Common myeloid progenitor, CD34-positive (primary cell): ENCODE measurements around the gene C11orf91.
A peak's percentile ranks its signal among the peaks of the same experiment; 100 is the strongest.

ENCODE experiments used
- CTCF ChIA-PET: fragments of 350-600 bp; sonication (Branson Sonifier 250); formaldehyde crosslinking; loops from one replicate; lab custom pipeline; 2021; ENCODE audit warnings: antibody characterized with exemption; lab: Charles Lee
- POLR2A ChIA-PET: fragments of 350-600 bp; sonication (Branson Sonifier 250); formaldehyde crosslinking; loops from one replicate; lab custom pipeline; 2021; ENCODE audit warnings: antibody characterized with exemption; lab: Charles Lee
- DNase-seq, 3 donors: peaks; one replicate each; pipeline versions ENCODE4 v3.0.0 to v3.0.0-alpha.2; 2013
- H3K27ac ChIP-seq, 2 experiments: 1 replicate in 1 of 2; 2 replicates in 1 of 2; pipeline ENCODE4 v1.7.0; 2013; ENCODE audit warnings: inconsistent platforms in 2 of 2, low read length in 2 of 2, mild to moderate bottlenecking in 2 of 2, low read depth in 1 of 2, moderate library complexity in 1 of 2; ENCODE audit not compliant: severe bottlenecking in 2 of 2, insufficient read depth in 1 of 2, poor library complexity in 1 of 2
- H3K27me3 ChIP-seq, 5 experiments: replicated peaks in 2 of 5; 1 replicate in 3 of 5; 2 replicates in 2 of 5; pipeline versions ENCODE4 v1.6.1 to v1.7.0; 2013; ENCODE audit warnings: low read length in 4 of 5, mild to moderate bottlenecking in 2 of 5, moderate library complexity in 2 of 5, inconsistent platforms in 1 of 5; ENCODE audit not compliant: insufficient read depth in 5 of 5, control insufficient read depth in 4 of 5
- H3K36me3 ChIP-seq, 4 experiments: 1 replicate in 2 of 4; 2 replicates in 2 of 4; pipeline versions ENCODE4 v1.6.1 to v1.7.0; 2013; ENCODE audit warnings: low read length in 3 of 4, control low read depth in 1 of 4, mild to moderate bottlenecking in 1 of 4; ENCODE audit not compliant: control insufficient read depth in 4 of 4, insufficient read depth in 4 of 4
- H3K4me1 ChIP-seq, 4 experiments: 1 replicate in 3 of 4; 2 replicates in 1 of 4; pipeline versions ENCODE4 v1.6.1 to v1.7.1; 2013; ENCODE audit warnings: low read length in 3 of 4, mild to moderate bottlenecking in 3 of 4, control low read depth in 1 of 4, inconsistent platforms in 1 of 4, moderate library complexity in 1 of 4; ENCODE audit not compliant: control insufficient read depth in 4 of 4, insufficient read depth in 4 of 4; ENCODE audit errors: control extremely low read depth in 1 of 4
- H3K4me3 ChIP-seq, 7 experiments: 1 replicate in 4 of 7; 2 replicates in 3 of 7; pipeline versions ENCODE4 v1.5.1 to v1.7.0; 2013; ENCODE audit warnings: mild to moderate bottlenecking in 7 of 7, low read length in 6 of 7, moderate library complexity in 6 of 7, inconsistent platforms in 2 of 7, low read depth in 2 of 7, control low read depth in 1 of 7; ENCODE audit not compliant: insufficient read depth in 4 of 7, control insufficient read depth in 1 of 7; ENCODE audit errors: extremely low read depth in 1 of 7
- H3K9me3 ChIP-seq, 5 experiments: 1 replicate in 4 of 5; 2 replicates in 1 of 5; pipeline versions ENCODE4 v1.6.1 to v1.7.1; 2013; ENCODE audit warnings: low read length in 4 of 5, mild to moderate bottlenecking in 2 of 5, inconsistent platforms in 1 of 5, low read depth in 1 of 5, moderate library complexity in 1 of 5; ENCODE audit not compliant: control insufficient read depth in 4 of 5, insufficient read depth in 2 of 5; ENCODE audit errors: control extremely low read depth in 1 of 5
- WGBS: methylation state at CpG from one replicate; pipeline ENCODE4 v1.1.5; 2013; ENCODE audit not compliant: insufficient coverage; 5-methylcytosine and 5-hydroxymethylcytosine counted together

C11orf91 gene

GRCh38 chr11:33722590-33723234 lies 22.1 kb upstream of the C11orf91 start:
- POLR2A ChIA-PET, result interaction anchor here (2.3 kb wide), 1 partner anchor 11 kb away, joined by 6 read pairs; no protein-coding TSS in a partner anchor
- no peak for DNase-seq

GRCh38 chr11:33721984-33722383 lies 21.4 kb upstream of the C11orf91 start:
- no peaks in the 10 kb centered on the region for H3K27me3 ChIP-seq
- H3K27ac ChIP-seq, result no peak overlapping the region
- H3K4me3 ChIP-seq, result no peak overlapping the region
- H3K9me3 ChIP-seq, result no peaks in the 10 kb centered on the region
- CTCF ChIA-PET, result interaction anchor here (1.2 to 12.6 kb wide), 4 partner anchors 8 to 20 kb away, joined by 3 to 142 read pairs (median 55); partner anchors contain the start of gene CD59
- POLR2A ChIA-PET, result no interaction called here
- H3K36me3 ChIP-seq, result peaks cover 2 to 32% (median 25%) of the 10 kb centered on the region in 4 experiments
- peaks cover 5 to 48% (median 31%) of the 10 kb centered on the region in 4 experiments for H3K4me1 ChIP-seq
- no peak for DNase-seq
- 98% methylated on average over 5 of the region's 5 CpGs for WGBS

More at GRCh38 chr11:33722590-33723234, 22.1 kb upstream of the C11orf91 start:
- H3K27ac ChIP-seq, result peak overlapping the region in 1 of 2 experiments; percentile 28
- no peak overlapping the region for H3K4me3 ChIP-seq
- H3K27me3 ChIP-seq, result no peaks in the 10 kb centered on the region
- H3K4me1 ChIP-seq, result peaks cover 5 to 48% (median 31%) of the 10 kb centered on the region in 4 experiments
- WGBS, result 100% methylated on average over 1 of the region's 2 CpGs
- H3K9me3 ChIP-seq, result no peaks in the 10 kb centered on the region
- CTCF ChIA-PET, result interaction anchor here (1.2 to 12.6 kb wide), 4 partner anchors 9 to 20 kb away, joined by 3 to 142 read pairs (median 55); partner anchors contain the start of gene CD59
- peaks cover 2 to 25% (median 22%) of the 10 kb centered on the region in 4 experiments for H3K36me3 ChIP-seq

GRCh38 chr11:33721426-33721825 lies 20.8 kb upstream of the C11orf91 start:
- H3K9me3 ChIP-seq, result no peaks in the 10 kb centered on the region
- no peak overlapping the region for H3K27ac ChIP-seq
- POLR2A ChIA-PET, result no interaction called here
- 40% methylated on average over 1 of the region's 1 CpG for WGBS
- H3K4me1 ChIP-seq, result peaks cover 5 to 48% (median 31%) of the 10 kb centered on the region in 4 experiments
- H3K27me3 ChIP-seq, result no peaks in the 10 kb centered on the region
- DNase-seq, result no peak
- no peak overlapping the region for H3K4me3 ChIP-seq
- CTCF ChIA-PET, result interaction anchor here (1.2 to 12.6 kb wide), 3 partner anchors 14 to 21 kb away, joined by 3 to 142 read pairs (median 105); partner anchors contain the start of gene CD59
- peaks cover 3 to 37% (median 29%) of the 10 kb centered on the region in 4 experiments for H3K36me3 ChIP-seq

GRCh38 chr11:33719587-33719986 lies 19.0 kb upstream of the C11orf91 start:
- H3K4me3 ChIP-seq, result no peak overlapping the region
- DNase-seq, result no peak
- peaks cover 5 to 46% (median 37%) of the 10 kb centered on the region in 4 experiments for H3K36me3 ChIP-seq
- H3K4me1 ChIP-seq, result peaks cover 0 to 36% (median 26%) of the 10 kb centered on the region in 4 experiments
- ChIA-PET CTCF (interaction anchor here (8.5 to 12.6 kb wide), 3 partner anchors 13 to 24 kb away, joined by 105 to 151 read pairs (median 142); partner anchors contain the start of gene CD59), POLR2A (no interaction called here)
- no peaks in the 10 kb centered on the region for H3K9me3 ChIP-seq
- no peak overlapping the region for H3K27ac ChIP-seq
- WGBS, result 79% methylated on average over 4 of the region's 5 CpGs
- no peaks in the 10 kb centered on the region for H3K27me3 ChIP-seq

GRCh38 chr11:33718440-33718839 lies 17.8 kb upstream of the C11orf91 start:
- ChIA-PET POLR2A (no interaction called here), CTCF (interaction anchor here (0.6 to 12.6 kb wide), 4 partner anchors 12 to 355 kb away, joined by 3 to 151 read pairs (median 124); partner anchors contain the start of gene CD59)
- Histone ChIP-seq H3K36me3 (peaks cover 5 to 53% (median 39%) of the 10 kb centered on the region in 4 experiments), H3K27ac (no peak overlapping the region), H3K4me3 (no peak overlapping the region), H3K27me3 (no peaks in the 10 kb centered on the region), H3K9me3 (no peaks in the 10 kb centered on the region), H3K4me1 (peaks cover under 1 to 24% (median 15%) of the 10 kb centered on the region in 4 experiments)
- 94% methylated on average over 2 of the region's 2 CpGs for WGBS
- DNase-seq, result no peak

- peaks cover 5 to 12% (median 8%) of the 10 kb centered on the region in 4 experiments for H3K4me1 ChIP-seq
- peaks cover 8 to 51% (median 35%) of the 10 kb centered on the region in 4 experiments for H3K36me3 ChIP-seq
- no peaks in the 10 kb centered on the region for H3K27me3 ChIP-seq
- ChIA-PET POLR2A (interaction anchor here (0.6 to 1.6 kb wide), 5 partner anchors 14 to 114 kb away, joined by 3 to 14 read pairs (median 5); partner anchors contain the start of gene CD59), CTCF (interaction anchor here (0.8 to 12.6 kb wide), 10 partner anchors 8 to 350 kb away, joined by 3 to 151 read pairs (median 5); partner anchors contain the start of gene CD59)
- DNase-seq, result peak; percentile 44 to 68 (median 67)
- H3K4me3 ChIP-seq, result no peak overlapping the region
- no peaks in the 10 kb centered on the region for H3K9me3 ChIP-seq
- 100% methylated on average over 2 of the region's 2 CpGs for WGBS
- no peak overlapping the region for H3K27ac ChIP-seq
These were observed 15.6 kb upstream of the C11orf91 start for GRCh38 chr11:33716243-33716642.
